Fibroblast of lung (primary cell): ENCODE results near the gene GPRC5C.

Experiments
- EZH2 ChIP-seq: IDR thresholded peaks from 2 replicates; pipeline ENCODE4 v1.5.1; 2012; ENCODE audit warnings: low read length, control low read depth, mild to moderate bottlenecking; ENCODE audit errors: missing control alignments
- TF ChIP-seq, protein P1 (sequence below), 2 donors: IDR thresholded peaks in 1 of 2; conservative IDR thresholded peaks in 1 of 2; 1 replicate in 1 of 2; 2 replicates in 1 of 2; pipeline ENCODE4 v1.5.1; 2011 to 2012; ENCODE audit warnings: low read length in 2 of 2, control low read depth in 1 of 2, inconsistent platforms in 1 of 2, low read depth in 1 of 2, mild to moderate bottlenecking in 1 of 2

DNA sequence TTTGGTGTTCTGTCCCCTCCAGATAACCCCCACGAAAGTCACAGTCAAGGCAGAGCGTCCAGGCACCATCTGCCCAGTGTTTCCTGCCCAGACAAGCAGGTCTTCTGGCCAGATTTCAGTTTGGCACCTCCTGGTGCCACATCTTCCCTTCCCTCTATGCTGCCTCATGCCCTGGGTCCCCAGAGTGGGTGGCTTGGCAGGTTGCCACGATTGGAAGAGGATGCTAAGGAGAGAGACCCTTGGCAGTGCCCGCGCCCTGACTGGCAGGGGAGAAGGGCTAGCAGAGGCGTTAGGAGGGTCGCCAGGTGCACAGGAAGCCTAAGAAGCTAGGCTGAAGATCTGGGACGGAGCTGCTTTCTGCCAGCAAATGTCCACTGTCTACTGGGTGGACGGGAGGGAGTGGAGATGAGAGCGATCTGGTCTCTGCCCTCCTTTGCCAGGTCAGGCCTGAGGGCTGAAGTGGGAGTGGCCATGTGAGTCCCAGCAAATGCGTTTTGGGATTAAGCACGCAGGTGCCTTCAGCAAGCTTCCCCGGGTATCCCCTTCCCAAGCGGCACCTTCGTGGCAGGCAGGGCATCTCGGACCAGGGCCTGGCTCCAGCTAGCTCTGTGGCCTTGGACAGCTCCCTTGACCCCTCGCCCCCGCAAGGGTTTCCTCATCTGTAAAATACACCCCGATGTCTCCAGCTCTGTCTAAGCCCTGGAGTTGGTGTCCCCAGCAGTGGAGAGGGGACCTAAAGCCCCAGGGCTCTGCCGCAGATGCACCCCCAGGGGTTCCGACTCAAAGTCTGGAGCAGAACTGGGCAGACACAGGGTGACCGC, 21.2 kb downstream of the GPRC5C start:
- TF ChIP-seq, protein P1, sequence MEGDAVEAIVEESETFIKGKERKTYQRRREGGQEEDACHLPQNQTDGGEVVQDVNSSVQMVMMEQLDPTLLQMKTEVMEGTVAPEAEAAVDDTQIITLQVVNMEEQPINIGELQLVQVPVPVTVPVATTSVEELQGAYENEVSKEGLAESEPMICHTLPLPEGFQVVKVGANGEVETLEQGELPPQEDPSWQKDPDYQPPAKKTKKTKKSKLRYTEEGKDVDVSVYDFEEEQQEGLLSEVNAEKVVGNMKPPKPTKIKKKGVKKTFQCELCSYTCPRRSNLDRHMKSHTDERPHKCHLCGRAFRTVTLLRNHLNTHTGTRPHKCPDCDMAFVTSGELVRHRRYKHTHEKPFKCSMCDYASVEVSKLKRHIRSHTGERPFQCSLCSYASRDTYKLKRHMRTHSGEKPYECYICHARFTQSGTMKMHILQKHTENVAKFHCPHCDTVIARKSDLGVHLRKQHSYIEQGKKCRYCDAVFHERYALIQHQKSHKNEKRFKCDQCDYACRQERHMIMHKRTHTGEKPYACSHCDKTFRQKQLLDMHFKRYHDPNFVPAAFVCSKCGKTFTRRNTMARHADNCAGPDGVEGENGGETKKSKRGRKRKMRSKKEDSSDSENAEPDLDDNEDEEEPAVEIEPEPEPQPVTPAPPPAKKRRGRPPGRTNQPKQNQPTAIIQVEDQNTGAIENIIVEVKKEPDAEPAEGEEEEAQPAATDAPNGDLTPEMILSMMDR (conservative IDR thresholded peaks at IDR 0.05 in 1 of 2, IDR thresholded peaks at IDR 0.05 in 1 of 2; ENCODE audit: low read depth in 1 of 2, low read length in 2 of 2), result no peak
- no peak for TF ChIP-seq EZH2
